Measurements from ENCODE around the gene CPM.
"Not testable (repeated sequence)": the region's sequence is repeated elsewhere in the genome, so short reads cannot be mapped to it uniquely, and the experiment has no call there.

The CPM gene

GRCh38 chr12:68863886-68864454, 69.0 kb downstream of the CPM start:
- H3K36me3 ChIP-seq; H3K27ac ChIP-seq; H3K27me3 ChIP-seq; intact Hi-C loops (cut with DNase I; ENCODE audit: low total_unique reads); DNase-seq; H3K9me3 ChIP-seq; H3K4me1 ChIP-seq; H3K4me3 ChIP-seq: not testable (repeated sequence)
- TF ChIP-seq, protein P1, sequence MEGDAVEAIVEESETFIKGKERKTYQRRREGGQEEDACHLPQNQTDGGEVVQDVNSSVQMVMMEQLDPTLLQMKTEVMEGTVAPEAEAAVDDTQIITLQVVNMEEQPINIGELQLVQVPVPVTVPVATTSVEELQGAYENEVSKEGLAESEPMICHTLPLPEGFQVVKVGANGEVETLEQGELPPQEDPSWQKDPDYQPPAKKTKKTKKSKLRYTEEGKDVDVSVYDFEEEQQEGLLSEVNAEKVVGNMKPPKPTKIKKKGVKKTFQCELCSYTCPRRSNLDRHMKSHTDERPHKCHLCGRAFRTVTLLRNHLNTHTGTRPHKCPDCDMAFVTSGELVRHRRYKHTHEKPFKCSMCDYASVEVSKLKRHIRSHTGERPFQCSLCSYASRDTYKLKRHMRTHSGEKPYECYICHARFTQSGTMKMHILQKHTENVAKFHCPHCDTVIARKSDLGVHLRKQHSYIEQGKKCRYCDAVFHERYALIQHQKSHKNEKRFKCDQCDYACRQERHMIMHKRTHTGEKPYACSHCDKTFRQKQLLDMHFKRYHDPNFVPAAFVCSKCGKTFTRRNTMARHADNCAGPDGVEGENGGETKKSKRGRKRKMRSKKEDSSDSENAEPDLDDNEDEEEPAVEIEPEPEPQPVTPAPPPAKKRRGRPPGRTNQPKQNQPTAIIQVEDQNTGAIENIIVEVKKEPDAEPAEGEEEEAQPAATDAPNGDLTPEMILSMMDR (IDR thresholded peaks at IDR 0.05) = peak; percentile 34 to 43

DNA sequence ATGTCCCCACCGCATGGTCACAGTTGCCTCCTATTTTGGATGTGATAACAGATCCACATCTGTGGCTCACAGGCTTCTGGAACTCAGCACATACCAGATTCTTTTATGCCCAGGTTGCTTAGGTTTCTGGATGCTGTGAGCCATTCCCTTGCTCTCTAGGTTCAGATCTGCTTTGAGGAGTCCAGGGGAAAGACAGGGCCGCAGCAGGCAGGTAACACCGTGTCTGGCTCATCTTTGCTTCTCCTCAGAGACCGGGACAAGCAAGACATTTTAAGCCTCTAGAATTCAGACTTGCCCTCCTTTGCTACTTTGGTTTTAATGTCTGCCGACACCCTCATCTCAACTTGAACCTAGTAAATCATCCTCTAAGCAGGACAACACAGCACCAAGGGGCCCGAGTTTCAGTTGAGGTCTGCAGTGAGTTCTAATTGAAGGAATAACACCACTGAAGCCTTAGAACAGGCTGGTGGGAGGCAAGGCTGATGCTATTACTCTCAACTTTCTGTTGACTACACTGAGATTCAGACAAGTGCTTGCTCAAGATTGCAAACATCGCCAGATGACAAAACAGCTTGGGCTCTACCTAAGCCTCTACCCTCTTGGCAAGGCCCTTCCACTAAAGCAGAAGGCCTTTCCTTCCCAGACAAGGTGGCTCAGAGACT, 69.7 kb downstream of the CPM start:
- intact Hi-C loops (cut with DNase I; ENCODE audit: low total_unique reads) = no loop called here
- Histone ChIP-seq H3K36me3 (no peaks in the 10 kb centered on the region), H3K4me3 (no peak overlapping the region), H3K4me1 (no peaks in the 10 kb centered on the region), H3K9me3 (no peaks in the 10 kb centered on the region), H3K27me3 (no peaks in the 10 kb centered on the region), H3K27ac (no peak overlapping the region)
- no peak for DNase-seq
- TF ChIP-seq, protein P1 (IDR thresholded peaks at IDR 0.05) = no peak

- intact Hi-C loops (cut with DNase I; ENCODE audit: low total_unique reads) = no loop called here
- Histone ChIP-seq H3K27ac (no peak overlapping the region), H3K9me3 (no peaks in the 10 kb centered on the region), H3K36me3 (no peaks in the 10 kb centered on the region), H3K27me3 (no peaks in the 10 kb centered on the region), H3K4me1 (no peaks in the 10 kb centered on the region), H3K4me3 (no peak overlapping the region)
- TF ChIP-seq, protein P1 (IDR thresholded peaks at IDR 0.05) = no peak
- no peak for DNase-seq
These were observed 71.1 kb downstream of the CPM start for GRCh38 chr12:68861890-68862289.

DNA sequence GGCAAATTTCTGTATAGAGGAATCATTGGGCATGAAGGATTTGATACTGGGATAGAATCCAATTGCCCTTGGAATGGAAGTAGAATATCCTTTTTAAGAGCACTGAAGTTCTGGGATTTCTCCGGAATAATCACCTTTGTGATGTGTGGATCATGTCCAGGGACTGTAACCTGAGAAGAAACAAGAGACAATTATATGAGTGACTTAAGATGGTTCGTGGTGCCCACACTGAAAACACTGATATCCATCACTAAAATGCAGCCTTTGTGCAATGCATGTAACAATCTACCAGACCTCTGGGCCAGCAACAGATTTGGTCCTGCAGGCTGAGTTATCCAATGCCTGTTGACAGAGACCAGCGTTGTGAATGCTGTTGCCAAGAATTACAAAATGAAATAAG, 76.5 kb downstream of the CPM start:
- Histone ChIP-seq H3K36me3 (peaks cover 0 to 4% (median 0%) of the 10 kb centered on the region in 3 donors), H3K27me3 (no peaks in the 10 kb centered on the region), H3K4me3 (no peak overlapping the region), H3K9me3 (no peaks in the 10 kb centered on the region), H3K27ac (no peak overlapping the region), H3K4me1 (no peaks in the 10 kb centered on the region)
- no peak for DNase-seq
- TF ChIP-seq, protein P1 (IDR thresholded peaks at IDR 0.05) = no peak
- intact Hi-C loops (cut with DNase I; ENCODE audit: low total_unique reads) = no loop called here

DNA sequence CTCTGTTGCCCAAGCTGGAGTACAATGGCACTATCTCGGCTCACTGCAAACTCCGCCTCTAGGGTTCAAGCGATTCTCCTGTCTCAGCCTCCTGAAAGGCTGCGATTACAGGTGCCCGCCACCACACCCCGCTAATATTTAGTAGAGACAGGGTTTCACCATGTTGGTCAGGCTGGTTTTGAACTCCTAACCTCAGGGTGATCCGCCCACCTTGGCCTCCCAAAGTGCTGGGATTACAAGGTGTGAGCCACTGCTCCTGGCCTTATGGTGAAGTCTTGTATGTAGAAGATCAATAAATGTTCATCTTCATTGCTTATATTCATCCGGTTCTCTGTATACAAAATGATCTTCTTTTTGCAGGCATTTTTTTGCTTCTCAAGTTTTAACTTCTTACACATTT, 77.2 kb downstream of the CPM start:
- no peak for DNase-seq
- H3K9me3 ChIP-seq = no peaks in the 10 kb centered on the region
- H3K4me3 ChIP-seq = no peak overlapping the region
- peaks cover 0 to 4% (median 0%) of the 10 kb centered on the region in 3 donors for H3K36me3 ChIP-seq
- H3K27ac ChIP-seq = no peak overlapping the region
- intact Hi-C loops (cut with DNase I; ENCODE audit: low total_unique reads) = no loop called here
- TF ChIP-seq, protein P1 (IDR thresholded peaks at IDR 0.05) = no peak
- H3K27me3 ChIP-seq = no peaks in the 10 kb centered on the region
- H3K4me1 ChIP-seq = no peaks in the 10 kb centered on the region
